Prostate gland (tissue), 2 donors: ENCODE measurements around the gene IGIP. TPM values are rescaled to one million over a fixed set of nuclear protein-coding genes. Genes with fewer than 3 reads are reported as not detected.

Experiments
- DNase-seq: peaks from one replicate; pipeline ENCODE4 v3.0.0-alpha.2; 2019; ENCODE audit warnings: low spot score
- H3K27ac ChIP-seq, 2 donors: fragments of 200-600 bp; sonication (generic); 2 replicates each; pipeline ENCODE4 v1.5.1; 2017 to 2019
- H3K27me3 ChIP-seq: fragments of 200-600 bp; sonication (generic); replicated peaks from 2 replicates; pipeline ENCODE4 v1.5.1; 2019; ENCODE audit not compliant: insufficient read depth
- H3K36me3 ChIP-seq, 2 donors: fragments of 200-600 bp; sonication (generic); 1 replicate in 1 of 2; 2 replicates in 1 of 2; pipeline versions ENCODE4 v1.5.1 to v1.8.1; 2017 to 2019
- H3K4me1 ChIP-seq: fragments of 200-600 bp; sonication (generic); replicated peaks from 2 replicates; pipeline ENCODE4 v1.5.1; 2019
- H3K4me3 ChIP-seq, 2 donors: fragments of 200-600 bp; sonication (generic); 2 replicates each; pipeline ENCODE4 v1.5.1; 2017 to 2019
- H3K9me3 ChIP-seq: fragments of 200-600 bp; sonication (generic); 2 replicates; pipeline ENCODE4 v1.5.1; 2017
- CTCF ChIP-seq, 4 experiments: fragments of 200-600 bp in 2 of 4; fragments of 450-650 bp in 2 of 4; sonication (generic) in 2 of 4; IDR thresholded peaks; 1 replicate in 3 of 4; 2 replicates in 1 of 4; pipeline ENCODE4 v1.5.1; 2016 to 2019; ENCODE audit warnings: antibody characterized with exemption in 4 of 4, mild to moderate bottlenecking in 2 of 4, moderate library complexity in 2 of 4
- POLR2A ChIP-seq: fragments of 450-650 bp; IDR thresholded peaks from one replicate; pipeline ENCODE4 v1.6.1; 2016; ENCODE audit warnings: antibody characterized with exemption, mild to moderate bottlenecking
- POLR2AphosphoS5 ChIP-seq: sonication (generic); formaldehyde crosslinking; IDR thresholded peaks from one replicate; pipeline ENCODE4 v1.6.1; 2017; ENCODE audit warnings: antibody characterized with exemption
- WGBS: methylation state at CpG from one replicate; pipeline ENCODE4 v1.1.5; 2018; 5-methylcytosine and 5-hydroxymethylcytosine counted together
- intact Hi-C: fragments of 100-400 bp; cut with DNase I; formaldehyde crosslinking; loops from one replicate; pipeline ENCODE4 v1.14.2; 2022
- total RNA-seq, 2 donors: library from RNA; depleted of rRNA; stranded (reverse); fragments of >200 nt; gene quantifications; one replicate each; pipeline ENCODE4 v1.1.0, GENCODE V29; 2016

Gene IGIP
- total RNA-seq, 2 donors from 2014 or later, result 10.5 to 13.8 TPM

GRCh38 chr5:140110646-140110957 is 15.1 kb upstream of the IGIP start:
- intact Hi-C loops, result loop anchor here (5.0 kb wide), 1 partner anchor 37 kb away; no protein-coding TSS in a partner anchor
- Histone ChIP-seq H3K9me3 (no peaks in the 10 kb centered on the region), H3K36me3 (no peaks in the 10 kb centered on the region), H3K27ac (no peak overlapping the region), H3K4me1 (peaks cover 10% of the 10 kb centered on the region), H3K27me3 (no peaks in the 10 kb centered on the region), H3K4me3 (no peak overlapping the region)
- DNase-seq, result no peak
- no peak for TF ChIP-seq POLR2A
- TF ChIP-seq CTCF (IDR thresholded peaks at IDR 0.05), result no peak
- TF ChIP-seq POLR2AphosphoS5, result no peak
- WGBS, result 73% methylated on average over 1 of the region's 1 CpG

- H3K4me1 ChIP-seq, result peaks cover 13% of the 10 kb centered on the region
- WGBS, result 77% methylated on average over 18 of the region's 18 CpGs
Measured at GRCh38 chr5:140111011-140111858, 14.5 kb upstream of the IGIP start.

GRCh38 chr5:140111859-140112551 is 13.7 kb upstream of the IGIP start:
- WGBS, result 74% methylated on average over 8 of the region's 8 CpGs
- H3K27me3 ChIP-seq, result no peaks in the 10 kb centered on the region
- intact Hi-C loops, result loop anchor here (5.0 kb wide), 1 partner anchor 35 kb away; no protein-coding TSS in a partner anchor
- H3K9me3 ChIP-seq, result no peaks in the 10 kb centered on the region
- H3K27ac ChIP-seq, result peak overlapping the region in 1 of 2 donors; percentile 94
- DNase-seq, result no peak
- no peaks in the 10 kb centered on the region for H3K36me3 ChIP-seq
- no peak overlapping the region for H3K4me3 ChIP-seq
- H3K4me1 ChIP-seq, result peaks cover 11% of the 10 kb centered on the region
- no peak for TF ChIP-seq POLR2AphosphoS5
- TF ChIP-seq CTCF (IDR thresholded peaks at IDR 0.05), result no peak
- no peak for TF ChIP-seq POLR2A

More at GRCh38 chr5:140111011-140111858, 14.5 kb upstream of the IGIP start:
- H3K4me3 ChIP-seq, result no peak overlapping the region
- intact Hi-C loops, result loop anchor here (5.0 kb wide), 1 partner anchor 36 kb away; no protein-coding TSS in a partner anchor
- no peak overlapping the region for H3K27ac ChIP-seq
- DNase-seq, result no peak
- H3K36me3 ChIP-seq, result no peaks in the 10 kb centered on the region
- H3K27me3 ChIP-seq, result no peaks in the 10 kb centered on the region
- no peak for TF ChIP-seq POLR2A
- no peak for TF ChIP-seq CTCF (IDR thresholded peaks at IDR 0.05)
- no peak for TF ChIP-seq POLR2AphosphoS5
- H3K9me3 ChIP-seq, result no peaks in the 10 kb centered on the region

GRCh38 chr5:140112685-140113179 is 13.0 kb upstream of the IGIP start:
- intact Hi-C loops, result loop anchor here (5.0 kb wide), 1 partner anchor 35 kb away; no protein-coding TSS in a partner anchor
- Histone ChIP-seq H3K9me3 (no peaks in the 10 kb centered on the region), H3K4me3 (peak overlapping the region; percentile 61 to 67), H3K4me1 (peaks cover 15% of the 10 kb centered on the region), H3K36me3 (no peaks in the 10 kb centered on the region), H3K27ac (peak overlapping the region; percentile 87 to 94), H3K27me3 (no peaks in the 10 kb centered on the region)
- TF ChIP-seq POLR2AphosphoS5 (no peak), CTCF (IDR thresholded peaks at IDR 0.05) (no peak), POLR2A (no peak)
- no peak for DNase-seq
- WGBS, result 34% methylated on average over 10 of the region's 13 CpGs
